Heart right ventricle (tissue), 16 donors: ENCODE measurements around the gene RBM20. TPM values are rescaled to one million over a fixed set of nuclear protein-coding genes. Genes with fewer than 3 reads are reported as not detected.
A peak's percentile ranks its signal among the peaks of the same experiment; 100 is the strongest.

Experiments used
- ATAC-seq, 8 donors: fragments of 200-7000 bp; cut with Tn5 transposase; one replicate each; pipeline ENCODE4 v1.9.1; 2020; ENCODE audit warnings: mild to moderate bottlenecking in 8 of 8, moderate library complexity in 8 of 8, moderate number of reproducible peaks in 1 of 8
- DNase-seq, 2 donors: peaks; one replicate each; pipeline ENCODE4 v3.0.0-alpha.2; 2020
- H3K27ac ChIP-seq, 10 donors: fragments of 200-600 bp; sonication (generic) in 2 of 10; one replicate each; pipeline versions ENCODE4 v1.5.0 to v1.8.0; 2020 to 2022; ENCODE audit warnings: mild to moderate bottlenecking in 3 of 10
- H3K27me3 ChIP-seq, 7 donors: fragments of 200-600 bp; one replicate each; pipeline ENCODE4 v1.8.0; 2021 to 2022; ENCODE audit warnings: mild to moderate bottlenecking in 2 of 7
- H3K36me3 ChIP-seq, 9 donors: fragments of 200-600 bp; sonication (generic) in 1 of 9; one replicate each; pipeline versions ENCODE4 v1.5.0 to v1.8.0; 2020 to 2022; ENCODE audit warnings: mild to moderate bottlenecking in 2 of 9
- H3K4me1 ChIP-seq, 9 donors: fragments of 200-600 bp; sonication (generic) in 1 of 9; one replicate each; pipeline versions ENCODE4 v1.5.0 to v1.8.0; 2020 to 2022; ENCODE audit warnings: mild to moderate bottlenecking in 4 of 9
- H3K4me3 ChIP-seq, 10 donors: fragments of 200-600 bp; sonication (generic) in 2 of 10; one replicate each; pipeline versions ENCODE4 v1.5.0 to v1.8.0; 2020 to 2022; ENCODE audit warnings: mild to moderate bottlenecking in 7 of 10, moderate library complexity in 2 of 10
- H3K9me3 ChIP-seq, 11 donors: fragments of 200-600 bp in 10 of 11; sonication (generic) in 2 of 11; one replicate each; pipeline versions ENCODE4 v1.5.0 to v1.8.0; 2013 to 2022; ENCODE audit warnings: mild to moderate bottlenecking in 2 of 11, control low read depth in 1 of 11, moderate library complexity in 1 of 11
- CTCF ChIP-seq, 9 donors: fragments of 200-600 bp; sonication (generic) in 2 of 9; IDR thresholded peaks; one replicate each; pipeline versions ENCODE4 v1.5.0 to v1.8.0; 2021 to 2022; ENCODE audit warnings: antibody characterized with exemption in 9 of 9, mild to moderate bottlenecking in 5 of 9, moderate library complexity in 1 of 9
- WGBS, 2 donors: extraction: QIAGEN DNeasy Blood & Tissue Kit; methylation state at CpG; one replicate each; pipeline ENCODE4 v1.1.7; 2013; ENCODE audit warnings: inconsistent platforms in 1 of 2; 5-methylcytosine and 5-hydroxymethylcytosine counted together
- intact Hi-C, 10 donors: fragments of 100-400 bp; cut with DNase I; formaldehyde crosslinking; loops; one replicate each; pipeline versions ENCODE4 v1.11.1 to v1.14.2; 2022
- polyA plus RNA-seq, 2 donors: library from polyadenylated mRNA; stranded (reverse); fragments of 200-250 nt; gene quantifications; one replicate each; pipeline ENCODE4 v1.2.3, GENCODE V29; 2013
- total RNA-seq, 10 donors: library from RNA; stranded (reverse); fragmentation: NEBNext Ultra II Directional in 3 of 10; extraction: Animal tissue kit (Norgen Biotek cat#: 25700) in 3 of 10; gene quantifications; one replicate each; pipeline versions ENCODE4 v1.2.1 to v1.2.4, GENCODE V29; 2021 to 2023
- donor health status: Arrhythmogenic right ventricular cardiomyopathy.
- donor health status: ischemic (EF 13 %, LVEDD 7.1; RV severe dilation, severe dysfunction).
- donor health status: healthy with polysubstance abuse.
- donor health status: DM: no; HTN: yes; CAD: no.
- donor health status: DM: no; HTN: no; CAD: no.
- donor health status: ischemic (EF 25% LVEDD 6.9; RV normal size, moderate dysfunction).
- donor health status: ischemic (EF 25% LVEDD 5.7; RV mildly dilated, moderate dysfunction).
- donor health status: healthy.
- donor health status: DM: yes; HTN: yes; CAD: no.
- donor health status: Ischemic cardiomyopathy.
- donor health status: ischemic (EF 35%, LVEDD 5.7; RV mildly dilated, moderate dysfunction).
- donor health status: nonischemic (EF 11% LVEDD 7.7; RV severe dilation, severe dysfunction).
- donor health status: DM: yes; HTN: yes; CAD: no.
- donor health status: PGD.
- donor health status: ischemic (EF 29% LVEDD 5.4; RV normal size, mild dysfunction).
- donor health status: nonischemic (EF 23%, LVEDD 6.1; RV moderate dilation, normal function).

Gene RBM20
- total and polyA plus RNA-seq, 12 donors: 10.1 to 186 (median 134) TPM

GRCh38 chr10:110852947-110853346 is 208.8 kb downstream of the RBM20 start:
- TF ChIP-seq CTCF (IDR thresholded peaks at IDR 0.05): no peak
- Histone ChIP-seq H3K36me3 (no peaks in the 10 kb centered on the region), H3K4me1 (peaks cover 5 to 41% (median 8%) of the 10 kb centered on the region in 9 donors), H3K9me3 (no peaks in the 10 kb centered on the region), H3K27me3 (no peaks in the 10 kb centered on the region), H3K27ac (no peak overlapping the region), H3K4me3 (no peak overlapping the region)
- no peak for DNase-seq
- no peak for ATAC-seq
- WGBS, 2 donors: 85 to 88% methylated on average over 4 of the region's 4 CpGs
- intact Hi-C loops: no loop called here

GRCh38 chr10:110853921-110854605 is 209.9 kb downstream of the RBM20 start:
- ATAC-seq: no peak
- TF ChIP-seq CTCF (IDR thresholded peaks at IDR 0.05): no peak
- no peak overlapping the region for H3K27ac ChIP-seq
- H3K4me3 ChIP-seq: no peak overlapping the region
- H3K36me3 ChIP-seq: no peaks in the 10 kb centered on the region
- intact Hi-C loops: no loop called here
- H3K4me1 ChIP-seq: peaks cover 5 to 52% (median 18%) of the 10 kb centered on the region in 9 donors
- no peak for DNase-seq
- H3K27me3 ChIP-seq: no peaks in the 10 kb centered on the region
- no peaks in the 10 kb centered on the region for H3K9me3 ChIP-seq

GRCh38 chr10:110857265-110858171 is 213.4 kb downstream of the RBM20 start:
- Histone ChIP-seq H3K4me3 (no peak overlapping the region), H3K4me1 (peaks cover 9 to 69% (median 32%) of the 10 kb centered on the region in 9 donors), H3K27ac (peak overlapping the region in 2 of 10 donors; percentile 41 to 97), H3K27me3 (no peaks in the 10 kb centered on the region), H3K9me3 (no peaks in the 10 kb centered on the region), H3K36me3 (no peaks in the 10 kb centered on the region)
- DNase-seq: no peak
- no peak for TF ChIP-seq CTCF (IDR thresholded peaks at IDR 0.05)
- peak in 7 of 8 donors; percentile 14 to 66 (median 47) for ATAC-seq
- intact Hi-C loops: no loop called here
- WGBS, 2 donors: 40 to 42% methylated on average over 12 of the region's 12 CpGs

GRCh38 chr10:110858297-110858934 is 214.3 kb downstream of the RBM20 start:
- Histone ChIP-seq H3K27me3 (no peaks in the 10 kb centered on the region), H3K4me3 (no peak overlapping the region), H3K36me3 (no peaks in the 10 kb centered on the region), H3K9me3 (no peaks in the 10 kb centered on the region), H3K4me1 (peaks cover 9 to 71% (median 32%) of the 10 kb centered on the region in 9 donors), H3K27ac (peak overlapping the region in 3 of 10 donors; percentile 26 to 97 (median 41))
- intact Hi-C loops: no loop called here
- TF ChIP-seq CTCF (IDR thresholded peaks at IDR 0.05): no peak
- no peak for ATAC-seq
- WGBS, 2 donors: 25 to 42% methylated on average over 1 of the region's 1 CpG
- no peak for DNase-seq
